Activated CD8-positive, alpha-beta memory T cell treated with anti-CD3 and anti-CD28 coated beads, Interleukin-2, amount 50 U/mL, for 24 hours (primary cell): ENCODE results near the gene ANK2.
"Not testable (repeated sequence)": the region's sequence is repeated elsewhere in the genome, so short reads cannot be mapped to it uniquely, and the experiment has no call there.

Experiments
- DNase-seq: peaks from one replicate; pipeline ENCODE4 v3.0.0-alpha.2; 2020; ENCODE audit errors: extremely low read depth

Gene ANK2

DNA sequence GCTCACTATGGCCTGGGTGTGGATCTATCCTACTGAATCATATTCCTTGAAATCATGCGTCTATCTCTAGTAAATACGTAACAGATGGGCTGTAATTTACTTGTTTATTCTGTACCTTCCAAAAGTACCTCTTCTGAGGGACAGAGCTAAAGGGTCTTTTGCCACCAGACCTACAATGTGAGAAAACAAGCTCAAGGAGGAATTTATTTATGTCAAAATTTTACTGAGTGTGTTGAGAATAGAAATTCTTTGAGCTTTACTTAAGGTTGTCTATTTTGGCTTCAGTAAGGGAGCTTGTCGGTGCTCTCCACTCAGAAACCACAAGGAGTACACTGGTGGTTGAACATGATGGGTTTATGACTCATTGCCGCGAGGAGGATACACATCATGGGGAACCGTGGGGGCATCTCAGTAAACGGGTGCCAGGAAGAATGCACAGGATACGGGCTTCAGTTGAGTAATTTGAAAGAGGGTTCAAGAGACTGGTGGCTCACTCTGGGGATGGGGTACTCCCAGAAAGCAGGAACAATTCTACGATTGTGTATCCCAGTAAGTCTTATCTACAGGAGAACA is 3.0 kb downstream of the ANK2 start:
- no peak for DNase-seq

DNA sequence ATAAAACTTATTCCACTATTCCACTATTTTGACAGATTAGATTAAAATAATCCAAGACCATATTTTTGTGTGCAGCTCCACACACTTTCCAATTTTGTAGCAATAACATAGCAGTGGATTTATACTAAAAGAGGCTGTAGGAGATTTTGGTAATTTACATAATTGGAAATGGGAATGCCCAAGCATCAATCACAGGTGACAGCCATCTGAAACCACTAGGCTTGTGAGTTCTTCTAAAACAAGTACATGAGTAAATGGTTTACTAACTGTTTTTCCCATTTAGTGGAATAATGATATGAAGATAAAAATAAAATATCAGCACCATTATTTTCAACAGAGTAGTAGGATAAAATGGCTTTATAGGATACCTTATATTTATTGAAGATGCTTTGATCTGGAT is 4.4 kb downstream of the ANK2 start:
- DNase-seq, result no peak

DNA sequence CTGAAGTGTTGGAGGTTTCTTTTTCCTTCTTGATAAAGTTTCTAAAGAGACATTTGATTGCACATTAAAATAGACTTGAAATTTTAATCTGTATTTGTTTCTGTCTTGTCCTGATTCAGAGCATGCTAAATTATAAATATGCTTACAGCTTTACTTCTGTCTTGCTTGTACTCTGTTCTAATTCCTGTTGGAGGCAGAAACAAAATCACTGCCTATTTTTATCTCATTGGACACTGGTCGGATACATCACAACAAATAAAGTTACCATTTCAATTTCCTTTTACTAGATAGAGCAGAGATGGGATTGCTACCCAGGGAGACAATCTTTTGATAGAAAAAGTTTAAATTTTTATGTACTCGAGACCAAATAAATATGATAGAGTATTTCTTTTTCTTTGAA is 6.9 kb downstream of the ANK2 start:
- no peak for DNase-seq

DNA sequence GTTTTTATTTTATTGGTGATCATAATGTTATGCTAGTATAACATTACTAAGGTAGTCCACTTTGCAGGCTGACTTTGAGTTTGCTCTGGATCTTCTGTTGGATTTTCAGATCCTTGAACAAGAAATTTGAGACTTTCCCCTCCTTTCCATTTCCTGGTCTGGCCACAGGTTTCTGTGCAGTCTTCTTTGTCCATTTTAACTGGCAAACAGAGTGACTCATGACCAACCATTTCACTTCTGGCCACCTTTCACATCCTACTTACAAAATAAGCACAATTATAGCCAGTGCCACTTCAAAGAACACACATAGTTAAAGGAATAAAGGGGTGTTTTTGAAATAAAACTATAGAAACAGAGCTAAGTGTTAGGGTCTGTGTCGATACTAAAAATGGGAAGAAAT is 8.4 kb downstream of the ANK2 start:
- no peak for DNase-seq

DNA sequence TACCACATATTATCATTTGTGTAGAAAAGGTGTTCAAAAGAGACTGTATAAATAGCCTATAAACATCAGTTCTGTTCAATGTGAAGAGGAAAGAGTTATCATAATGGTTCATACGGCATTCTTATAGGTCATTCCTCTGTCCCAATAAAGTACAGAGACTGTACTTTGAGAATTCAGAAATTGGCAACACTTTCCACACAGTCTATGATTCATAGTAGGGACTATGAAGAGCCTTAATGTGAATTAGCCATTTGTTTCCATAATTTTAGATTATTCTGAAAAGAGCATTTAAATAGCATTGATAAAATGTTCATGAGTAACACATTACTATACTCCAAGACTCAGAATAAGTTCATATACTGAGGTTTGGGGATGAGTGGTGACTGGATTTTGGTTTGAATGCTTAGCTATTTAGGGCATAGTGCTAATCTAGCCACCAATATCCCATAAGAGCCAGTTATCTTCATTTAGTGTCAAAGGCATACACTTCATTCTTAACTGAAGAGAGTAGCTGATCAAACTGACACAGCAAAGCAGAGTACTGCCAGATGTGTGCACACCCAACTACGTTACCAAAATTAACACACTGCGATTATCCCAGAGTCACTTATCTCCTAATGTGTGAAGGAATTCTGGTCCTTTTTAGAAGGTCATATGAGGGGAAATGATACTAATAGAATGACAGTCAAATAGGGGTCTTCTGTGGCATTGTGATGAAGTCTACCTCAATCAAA is 10.2 kb downstream of the ANK2 start:
- no peak for DNase-seq

DNA sequence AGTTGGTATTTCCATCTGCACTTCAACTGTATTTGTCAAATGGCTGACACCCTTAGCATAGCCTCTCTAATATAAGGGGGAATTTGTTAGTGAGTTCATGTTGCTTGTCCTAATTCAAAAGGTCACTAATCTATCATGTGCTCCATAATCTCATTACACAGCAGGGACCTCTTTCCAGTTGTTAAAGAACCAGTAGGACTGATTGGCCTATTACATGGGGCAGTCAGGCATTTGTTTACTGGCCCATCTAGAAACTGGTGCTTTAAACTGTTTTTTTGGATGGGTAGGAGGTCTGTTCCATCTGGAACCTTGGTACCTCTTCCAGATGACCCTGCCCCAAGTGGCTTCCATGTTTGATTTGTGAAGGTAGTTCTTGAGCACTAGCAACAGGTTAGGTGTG is 11.4 kb downstream of the ANK2 start:
- no peak for DNase-seq

DNA sequence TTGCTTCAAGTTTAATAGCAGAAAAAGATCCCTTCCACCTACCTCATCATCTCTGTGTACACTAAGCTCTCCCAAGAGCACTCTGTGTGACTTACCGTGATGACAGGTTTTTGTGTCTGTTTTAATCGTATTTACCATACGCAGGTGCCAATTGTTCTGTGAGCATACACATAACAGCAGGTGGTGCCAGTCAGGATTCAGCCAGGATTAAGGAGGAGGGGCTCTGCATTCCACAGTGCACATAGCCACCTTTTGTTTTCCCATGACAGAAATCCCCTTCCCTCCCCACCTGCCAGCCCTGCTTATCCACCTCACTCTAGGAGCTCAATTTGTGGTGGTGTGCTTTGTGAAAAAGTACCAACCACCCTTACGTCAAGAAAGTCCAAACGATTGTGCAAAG is 14.8 kb downstream of the ANK2 start:
- no peak for DNase-seq

DNA sequence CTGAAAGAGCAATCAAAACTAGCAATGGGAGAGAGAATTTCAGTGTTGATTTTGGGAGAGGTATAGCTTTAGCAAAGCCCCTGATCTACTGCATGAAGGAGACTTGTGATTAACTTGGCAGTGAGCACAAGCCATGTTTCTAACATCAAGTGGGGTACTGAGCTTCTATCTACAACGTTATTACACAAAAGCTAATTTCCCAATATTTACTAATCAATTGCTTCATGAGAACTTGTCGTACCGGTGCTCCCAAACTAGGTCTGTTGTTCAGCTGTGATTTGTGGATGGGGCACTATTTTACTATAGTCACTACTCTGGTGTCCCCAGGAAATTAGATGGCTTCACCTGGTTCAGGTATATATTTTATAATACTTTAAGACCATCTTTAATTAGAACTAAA is 16.2 kb downstream of the ANK2 start:
- no peak for DNase-seq

DNA sequence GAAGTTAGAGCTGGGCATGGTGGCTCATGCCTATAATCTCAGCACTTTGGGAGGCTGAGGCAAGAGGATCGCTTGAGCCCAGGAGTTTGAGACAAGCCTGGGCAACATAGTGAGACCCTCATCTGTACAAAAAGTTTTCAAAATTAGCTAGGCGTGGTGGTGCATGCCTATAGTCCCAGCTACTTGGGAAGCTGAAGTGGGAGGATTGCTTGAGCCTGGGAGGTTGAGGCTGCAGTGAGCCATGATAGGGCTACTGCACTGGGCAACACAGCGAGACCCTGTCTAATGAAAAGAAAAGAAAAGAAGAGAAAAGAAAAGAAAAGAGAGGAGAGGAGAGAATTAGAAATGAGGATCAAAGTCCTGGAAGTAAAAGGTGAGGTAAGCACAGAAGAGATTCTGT is 19.3 kb downstream of the ANK2 start:
- not testable (repeated sequence) for DNase-seq

DNA sequence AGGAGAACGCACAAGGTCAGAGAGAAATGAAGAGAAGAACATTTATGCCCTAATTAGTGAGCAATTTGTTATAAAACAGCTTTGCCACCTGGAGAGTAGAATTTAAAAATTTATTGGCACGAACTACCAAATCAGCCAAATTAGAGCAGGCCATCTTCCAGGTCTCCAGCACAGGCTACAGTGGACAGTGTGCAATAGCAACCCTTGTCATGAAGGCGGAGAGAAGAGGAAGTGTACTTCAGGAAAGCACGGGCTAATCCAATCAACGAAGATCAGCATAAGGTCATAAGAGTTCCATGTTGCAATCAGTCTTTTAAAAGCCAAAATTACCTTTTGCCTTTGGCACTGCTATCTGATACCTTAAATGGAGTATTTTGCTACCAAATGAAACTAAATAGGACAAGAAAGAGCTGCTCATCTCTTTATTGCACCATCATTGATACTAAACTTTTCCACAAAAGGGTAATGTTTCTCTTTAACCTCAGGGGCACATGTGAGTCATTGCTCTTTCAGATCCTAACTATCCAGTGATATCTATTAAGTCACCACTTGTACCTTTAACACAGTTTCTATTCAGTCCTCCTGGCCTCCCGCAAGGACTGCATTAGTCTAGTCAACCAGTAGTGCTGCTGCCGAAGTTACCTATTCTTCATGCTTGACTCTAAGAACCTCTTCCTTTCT is 19.9 kb downstream of the ANK2 start:
- DNase-seq, result no peak

DNA sequence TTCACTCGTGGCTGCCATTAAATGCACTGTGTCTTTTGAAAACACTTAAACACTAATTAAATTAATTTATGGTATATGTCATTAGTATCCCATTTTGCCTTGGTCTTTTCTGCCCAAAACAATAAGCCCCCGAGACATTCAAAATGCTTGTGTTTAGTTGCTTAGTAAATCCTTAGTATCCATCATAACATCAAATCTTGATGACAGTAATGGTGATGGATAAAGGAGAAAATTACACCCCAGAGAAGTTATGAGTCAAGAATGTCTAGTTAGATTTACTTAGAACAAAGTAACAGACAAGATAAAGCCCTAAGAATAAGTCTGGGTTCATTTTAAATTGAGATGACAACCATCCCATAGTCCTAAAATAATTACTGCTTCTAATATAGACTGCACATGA is 21.3 kb downstream of the ANK2 start:
- no peak for DNase-seq

DNA sequence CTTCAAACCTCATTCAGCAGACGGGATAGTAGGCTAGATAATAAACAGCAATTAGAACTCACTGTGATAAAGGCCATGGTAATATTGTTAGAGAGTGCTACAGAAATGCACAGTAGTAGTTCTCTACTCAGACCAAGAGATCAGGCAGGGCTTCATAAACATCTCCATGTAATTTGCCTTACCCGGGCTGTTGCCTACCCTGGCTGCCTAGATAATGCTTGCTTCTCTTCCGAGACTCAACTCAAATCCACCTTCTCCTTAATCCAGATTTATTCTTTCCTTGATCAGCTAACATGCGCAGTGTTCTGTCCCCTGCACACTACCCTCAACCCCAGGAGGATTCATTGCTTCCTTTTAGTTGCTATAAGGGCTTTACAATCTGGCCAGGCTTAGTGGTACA is 21.8 kb downstream of the ANK2 start:
- no peak for DNase-seq

DNA sequence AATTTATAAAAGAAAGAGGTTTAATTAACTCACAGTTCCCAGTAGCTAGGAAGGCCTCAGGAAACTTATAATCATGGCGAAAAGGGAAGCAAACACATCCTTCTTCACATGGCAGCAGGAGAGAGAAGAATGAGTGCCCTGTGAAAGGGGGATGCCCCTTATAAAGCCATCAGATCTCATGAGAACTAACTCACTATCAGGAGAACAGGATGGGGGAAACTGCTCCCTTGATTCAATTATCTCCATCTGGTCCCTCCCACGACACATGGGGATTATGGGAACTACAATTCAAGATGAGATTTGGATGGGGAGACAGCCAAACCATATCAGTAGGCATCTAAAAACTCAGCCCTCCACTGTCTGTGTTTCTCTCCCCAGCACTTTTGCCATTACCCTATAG is 22.4 kb downstream of the ANK2 start:
- DNase-seq, result no peak

DNA sequence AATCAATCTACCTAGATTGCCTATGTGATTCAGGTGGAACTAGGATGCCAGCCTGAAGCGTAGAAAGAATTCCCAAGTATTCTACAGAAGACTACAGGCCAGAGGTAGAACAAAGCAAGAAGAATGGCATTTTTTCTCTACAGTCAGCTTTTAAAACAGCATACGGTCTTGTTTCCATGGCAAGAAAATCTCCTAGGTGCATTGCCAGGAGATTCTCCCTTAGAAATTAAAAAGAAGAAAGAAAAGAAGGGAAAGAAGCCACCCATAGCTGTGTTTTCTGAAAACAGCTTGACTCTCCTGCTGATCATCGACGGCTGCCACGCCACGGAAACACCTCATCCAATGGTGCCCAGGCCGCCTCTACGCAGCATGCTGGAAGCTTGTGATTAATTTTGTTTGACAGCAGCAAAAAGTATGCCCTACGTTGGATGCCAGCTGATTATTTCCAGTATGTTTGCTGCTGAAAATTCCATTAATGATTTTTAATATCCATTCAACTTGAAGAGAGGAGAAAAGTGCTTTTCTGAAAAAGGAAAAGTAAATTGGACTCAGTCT is 24.1 kb downstream of the ANK2 start:
- DNase-seq, result no peak

DNA sequence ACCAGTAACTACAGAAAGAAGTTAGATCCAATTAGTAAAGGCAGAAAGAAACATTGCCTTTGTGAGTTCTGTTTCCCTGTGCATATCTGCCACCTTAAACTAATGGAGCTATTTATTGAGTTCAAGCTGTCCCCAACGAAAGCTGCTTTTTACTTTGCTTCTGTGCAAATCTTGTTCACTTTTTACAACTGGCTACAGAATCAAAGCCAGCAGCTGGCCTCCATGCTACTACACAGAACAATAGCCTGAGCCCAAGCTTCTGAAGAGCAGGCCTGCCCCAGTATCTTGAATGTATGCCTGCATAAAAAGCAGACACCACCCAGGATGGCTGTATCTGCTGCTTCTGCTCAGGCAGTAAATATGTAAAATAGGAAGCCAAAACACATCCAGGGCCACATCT is 28.1 kb downstream of the ANK2 start:
- no peak for DNase-seq

DNA sequence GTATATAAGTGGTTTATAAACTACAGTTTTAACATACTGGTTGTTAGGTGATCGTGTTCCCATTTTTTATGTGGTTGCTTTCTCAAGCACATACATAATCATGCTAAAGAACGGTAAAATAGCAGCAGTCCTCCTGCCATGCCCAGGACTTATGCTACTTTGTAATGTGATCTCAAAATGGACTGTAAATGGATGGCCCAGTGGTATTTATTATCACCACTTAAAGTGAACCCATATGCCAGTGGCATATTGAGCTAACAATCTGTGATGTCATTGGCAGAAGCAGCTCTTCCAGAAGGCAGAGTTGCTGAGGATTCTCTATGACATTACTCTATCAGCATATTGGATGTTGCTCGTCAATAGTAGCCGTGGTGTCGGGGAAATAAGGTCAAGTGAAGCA is 28.6 kb downstream of the ANK2 start:
- no peak for DNase-seq

DNA sequence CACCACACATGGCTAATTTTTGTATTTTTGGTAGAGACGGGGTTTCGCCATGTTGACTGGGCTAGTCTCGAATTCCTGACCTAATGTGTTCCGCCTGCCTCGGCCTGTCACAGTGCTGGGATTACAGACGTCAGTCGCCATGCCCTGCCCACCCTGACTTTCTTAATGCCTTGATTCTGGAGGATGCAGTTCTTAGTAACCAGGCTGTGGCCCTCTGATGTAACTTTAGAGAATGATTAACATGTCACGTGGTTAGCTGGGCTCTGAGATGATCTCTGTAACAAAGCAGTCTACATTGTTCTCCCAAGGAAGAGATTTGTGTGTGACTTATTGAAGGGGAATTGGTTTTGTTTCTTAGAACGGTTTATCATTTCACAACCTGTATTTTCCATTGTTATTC is 30.6 kb downstream of the ANK2 start:
- DNase-seq, result no peak

DNA sequence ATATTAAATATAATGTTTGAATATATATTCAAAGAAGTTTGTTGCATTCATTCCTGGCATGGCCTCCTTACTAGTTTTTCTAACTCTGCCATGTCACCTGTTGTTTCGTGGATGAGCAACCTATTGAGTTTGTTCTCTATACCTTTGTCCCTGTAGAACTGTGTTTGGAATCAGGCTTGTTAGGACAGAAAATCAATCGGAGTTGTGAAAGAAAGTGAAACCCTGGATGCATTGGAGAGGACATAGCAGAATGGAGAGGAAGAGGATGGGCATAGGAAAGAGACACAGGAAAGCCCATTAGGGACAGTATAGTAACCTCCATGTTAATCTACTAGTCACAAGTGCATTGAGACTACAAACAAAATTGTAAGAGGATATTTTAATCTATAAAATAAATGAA is 31.2 kb downstream of the ANK2 start:
- DNase-seq, result no peak

DNA sequence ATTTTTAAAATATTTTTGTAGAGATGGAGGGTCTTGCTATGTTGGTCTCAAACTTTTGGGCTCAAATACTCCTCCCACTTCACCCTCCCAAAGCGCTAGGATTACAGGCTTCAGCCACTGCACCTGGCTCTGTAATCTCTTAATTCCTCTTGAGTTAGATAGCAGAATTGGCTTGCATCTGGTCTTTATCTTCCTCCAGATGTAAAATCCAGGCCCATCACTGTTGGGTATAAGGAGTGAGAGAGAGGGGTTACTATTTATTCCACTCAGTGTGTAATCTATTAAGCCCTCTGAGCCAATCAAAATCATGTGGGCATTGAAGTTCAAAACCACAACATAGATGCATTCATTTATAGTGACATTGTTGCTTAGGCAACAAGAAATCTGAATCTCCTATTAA is 33.9 kb downstream of the ANK2 start:
- DNase-seq, result no peak

DNA sequence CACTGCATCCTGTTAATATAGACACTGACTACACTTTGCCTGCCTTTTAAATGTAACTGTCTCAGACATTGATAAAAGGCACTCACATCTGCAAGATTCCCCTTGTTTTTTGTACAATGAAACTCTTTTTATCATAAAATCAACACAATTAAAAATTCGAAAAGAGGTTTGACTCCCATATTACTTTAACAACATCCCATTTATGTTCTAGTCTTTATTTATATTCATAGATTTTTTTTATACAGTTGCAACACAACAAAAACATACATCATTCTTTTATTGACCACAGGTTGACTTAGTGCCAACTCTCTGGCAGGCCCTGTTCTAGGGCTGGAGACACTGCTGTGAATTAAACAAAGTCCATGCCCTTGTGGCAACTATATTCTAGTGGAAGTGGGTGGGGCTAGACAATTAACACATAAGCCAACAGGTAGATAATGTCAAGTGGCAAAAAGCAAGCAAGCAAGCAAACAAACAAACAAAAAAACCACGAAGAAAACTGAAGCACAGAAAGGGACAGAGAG is 36.8 kb downstream of the ANK2 start:
- no peak for DNase-seq

DNA sequence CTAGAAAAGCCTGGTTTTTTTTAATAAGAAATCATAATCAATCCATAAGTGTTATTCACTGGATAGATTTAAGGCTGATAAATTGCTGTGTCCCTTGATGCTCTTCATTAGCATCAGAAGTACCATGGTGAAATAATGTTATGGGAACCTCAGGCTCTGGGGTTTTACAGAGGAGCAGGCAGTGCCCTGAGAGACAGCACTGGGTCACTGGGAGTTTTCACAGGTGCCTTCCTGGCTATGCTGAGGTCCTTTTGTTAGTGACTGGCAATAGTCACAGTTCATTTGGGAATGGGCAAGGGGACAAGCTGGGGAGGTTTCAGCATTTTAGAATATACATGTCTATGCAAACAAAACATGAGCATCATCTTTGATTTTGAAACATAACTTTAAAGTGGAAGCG is 38.6 kb downstream of the ANK2 start:
- no peak for DNase-seq

DNA sequence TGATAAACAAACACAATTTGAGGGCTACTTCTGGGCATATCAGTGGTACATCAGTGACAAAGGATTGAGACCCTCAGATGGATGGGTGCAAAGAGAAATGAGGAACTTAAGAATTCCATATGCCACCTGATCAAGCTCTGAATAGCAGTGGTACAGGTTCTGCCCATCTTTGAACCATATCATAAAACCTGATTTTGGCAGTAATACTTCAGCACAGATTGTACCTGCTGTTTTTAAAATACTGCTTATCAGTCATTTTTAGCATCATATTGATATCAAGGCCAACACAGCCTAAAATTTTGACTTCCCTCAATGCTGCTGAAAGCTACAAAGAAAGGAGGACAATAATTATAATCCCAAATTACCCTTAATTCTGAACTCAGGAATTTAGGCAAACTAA is 41.5 kb downstream of the ANK2 start:
- no peak for DNase-seq

DNA sequence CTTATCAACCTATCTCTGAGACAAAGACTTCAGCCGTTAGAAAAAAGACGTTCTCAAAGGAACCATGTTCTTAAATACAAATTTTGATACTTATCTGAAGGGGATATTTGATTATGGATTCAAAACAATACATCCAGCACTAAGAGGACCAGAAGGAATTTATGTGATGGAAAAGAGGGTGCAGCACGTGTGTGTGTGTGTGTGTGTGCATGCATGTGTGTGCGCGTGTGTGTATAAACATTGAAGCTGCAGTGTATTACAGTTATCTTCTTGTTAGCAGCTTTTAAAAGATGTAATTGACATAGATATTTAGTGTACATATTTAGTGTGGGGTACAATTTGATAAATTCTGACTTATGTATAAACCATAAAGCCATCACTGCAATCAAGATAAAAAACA is 44.9 kb downstream of the ANK2 start:
- DNase-seq, result no peak
